HG02943 (cell line): ENCODE results near the gene ADTRP.
A peak's percentile ranks its signal among the peaks of the same experiment; 100 is the strongest.
"Not testable (repeated sequence)": the region's sequence is repeated elsewhere in the genome, so short reads cannot be mapped to it uniquely, and the experiment has no call there.

Experiments
- ATAC-seq: cut with Tn5 transposase; IDR thresholded peaks from one replicate; pipeline ENCODE4 v1.9.1; 2021; ENCODE audit warnings: mild to moderate bottlenecking, low read depth, moderate library complexity; ENCODE audit not compliant: unreplicated experiment

Gene ADTRP

DNA sequence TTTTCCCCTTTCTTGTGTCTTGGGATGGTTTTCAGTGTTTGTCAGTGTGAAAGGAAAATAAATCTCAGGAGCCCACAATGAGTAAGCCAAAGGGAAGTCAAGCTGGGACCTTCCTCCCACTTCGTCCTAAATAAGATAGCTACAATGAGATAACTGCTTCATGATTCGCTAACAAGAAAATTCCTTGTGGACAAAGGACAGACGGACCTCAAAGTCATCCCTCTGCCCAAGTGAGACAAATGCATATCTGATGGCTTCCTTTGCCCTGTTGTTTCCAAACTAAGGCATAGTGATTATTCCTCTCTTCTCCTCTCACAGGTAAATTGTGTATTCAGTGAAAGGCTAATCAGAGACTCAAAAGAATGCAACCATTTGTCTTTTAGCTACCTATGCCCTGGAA lies 26.1 kb upstream of the ADTRP start:
- no peak for ATAC-seq

- ATAC-seq = no peak
Measured at GRCh38 chr6:11804135-11804534, 25.5 kb upstream of the ADTRP start.

- no peak for ATAC-seq
Measured at GRCh38 chr6:11803591-11803971, 25.0 kb upstream of the ADTRP start.

DNA sequence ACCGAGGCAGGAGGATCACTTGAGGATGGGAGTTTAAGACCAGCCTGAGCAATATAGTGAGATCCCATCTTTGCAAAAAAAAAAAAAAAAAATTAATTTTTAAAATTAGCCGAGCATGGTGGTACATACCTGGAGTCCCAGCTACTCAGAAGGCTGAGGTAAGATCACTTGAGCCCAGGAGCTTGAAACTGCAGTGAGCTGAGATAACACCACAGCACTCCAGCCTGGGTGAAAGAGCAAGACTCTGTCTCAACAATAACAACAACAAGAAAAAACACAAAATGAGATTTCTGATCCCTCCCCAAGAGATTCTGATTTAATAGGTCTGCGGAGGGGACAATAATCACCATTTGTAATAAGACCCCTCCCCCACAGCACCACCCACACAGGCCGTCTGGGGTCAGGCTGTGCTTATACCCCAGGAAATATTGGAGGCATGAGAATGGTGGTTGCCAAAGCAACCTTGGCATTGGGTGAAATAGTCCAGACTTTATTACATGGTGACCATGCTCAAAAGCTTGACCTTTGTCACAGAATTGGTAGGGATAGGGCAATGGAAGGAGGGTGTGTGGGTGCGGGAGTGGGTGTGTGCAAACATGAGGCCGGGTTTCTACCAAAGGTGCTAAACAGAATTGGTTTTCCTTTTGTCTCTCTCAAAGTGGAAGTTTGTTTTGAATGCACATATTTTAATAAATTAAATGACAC lies 24.4 kb upstream of the ADTRP start:
- no peak for ATAC-seq

DNA sequence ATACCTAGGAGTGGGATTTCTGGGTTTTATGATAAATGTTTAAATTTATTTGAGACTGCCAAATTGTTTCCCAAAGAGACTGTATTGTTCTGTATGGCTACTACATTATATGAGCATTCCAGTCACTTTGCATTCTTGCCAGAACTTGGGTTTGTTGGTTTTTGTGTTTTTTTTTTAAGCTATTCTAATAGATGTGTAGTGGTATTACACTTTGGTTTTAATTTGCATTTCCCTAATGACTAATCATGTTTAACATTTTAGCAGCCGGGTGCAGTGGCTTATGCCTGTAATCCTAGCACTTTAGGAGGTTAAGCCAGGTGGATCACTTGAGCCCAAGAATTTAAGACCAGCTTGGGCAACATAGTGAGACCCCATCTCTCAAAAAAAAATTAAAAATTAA lies 21.9 kb upstream of the ADTRP start:
- not testable (repeated sequence) for ATAC-seq

DNA sequence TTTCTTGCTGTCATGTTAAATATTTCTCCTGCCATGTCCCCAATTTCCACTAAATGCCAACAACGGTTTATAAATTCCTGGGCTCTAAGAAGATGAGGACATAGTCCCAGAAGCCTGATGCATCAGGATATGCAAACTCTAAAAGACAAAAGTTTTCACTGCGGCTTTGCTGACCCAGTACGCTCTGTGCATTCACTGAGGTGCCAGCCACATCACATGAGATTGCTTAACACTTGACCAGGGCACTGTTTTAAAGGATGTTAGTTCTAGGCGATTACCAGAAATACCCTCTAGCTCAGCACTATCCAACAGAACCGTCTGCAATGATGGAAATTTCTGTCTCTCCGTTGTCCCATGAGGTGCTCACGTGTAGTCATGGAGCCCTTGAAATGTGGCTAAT lies 19.9 kb upstream of the ADTRP start:
- ATAC-seq = no peak

DNA sequence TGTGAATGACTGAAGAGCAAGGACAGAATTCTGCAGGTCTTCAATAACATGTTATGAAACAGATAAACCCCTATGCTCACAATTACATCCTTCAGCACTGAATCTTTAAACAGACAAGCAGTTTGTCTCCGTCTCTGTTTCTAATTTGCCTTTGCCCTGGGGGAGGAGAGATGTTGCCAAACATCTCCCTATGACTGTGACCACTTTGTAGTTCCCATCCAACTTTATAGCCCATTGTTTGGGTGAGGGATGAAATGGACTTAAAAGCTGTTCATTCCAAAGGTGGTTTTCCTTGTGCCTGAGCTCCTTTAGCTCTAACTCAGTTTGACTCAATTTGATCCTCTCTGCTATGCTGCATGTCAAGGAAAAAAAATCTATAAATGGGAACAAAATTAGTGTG lies 19.5 kb upstream of the ADTRP start:
- ATAC-seq = no peak

DNA sequence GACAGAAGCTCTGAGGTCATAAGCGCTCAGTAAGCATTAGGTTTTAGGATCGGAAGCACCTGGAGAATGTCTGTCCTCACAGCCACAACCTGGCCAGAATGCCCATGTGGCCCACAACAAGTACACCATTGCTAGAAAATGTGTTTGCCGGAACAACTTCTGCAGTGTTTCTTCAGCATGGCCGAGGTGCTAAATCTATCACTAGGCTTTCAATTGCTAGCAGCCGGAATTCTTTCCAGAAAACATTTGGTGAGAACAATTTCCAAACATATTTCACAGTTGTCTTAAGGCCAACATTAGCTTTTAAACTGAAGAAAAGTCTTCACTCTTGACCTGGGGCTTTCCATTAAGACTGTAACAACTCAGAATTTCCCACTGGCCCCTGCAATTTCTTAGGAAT lies 18.2 kb upstream of the ADTRP start:
- ATAC-seq = no peak

GRCh38 chr6:11795403-11795802 lies 16.8 kb upstream of the ADTRP start:
- ATAC-seq = no peak

- ATAC-seq = no peak
Measured at GRCh38 chr6:11793277-11793676, 14.7 kb upstream of the ADTRP start.

DNA sequence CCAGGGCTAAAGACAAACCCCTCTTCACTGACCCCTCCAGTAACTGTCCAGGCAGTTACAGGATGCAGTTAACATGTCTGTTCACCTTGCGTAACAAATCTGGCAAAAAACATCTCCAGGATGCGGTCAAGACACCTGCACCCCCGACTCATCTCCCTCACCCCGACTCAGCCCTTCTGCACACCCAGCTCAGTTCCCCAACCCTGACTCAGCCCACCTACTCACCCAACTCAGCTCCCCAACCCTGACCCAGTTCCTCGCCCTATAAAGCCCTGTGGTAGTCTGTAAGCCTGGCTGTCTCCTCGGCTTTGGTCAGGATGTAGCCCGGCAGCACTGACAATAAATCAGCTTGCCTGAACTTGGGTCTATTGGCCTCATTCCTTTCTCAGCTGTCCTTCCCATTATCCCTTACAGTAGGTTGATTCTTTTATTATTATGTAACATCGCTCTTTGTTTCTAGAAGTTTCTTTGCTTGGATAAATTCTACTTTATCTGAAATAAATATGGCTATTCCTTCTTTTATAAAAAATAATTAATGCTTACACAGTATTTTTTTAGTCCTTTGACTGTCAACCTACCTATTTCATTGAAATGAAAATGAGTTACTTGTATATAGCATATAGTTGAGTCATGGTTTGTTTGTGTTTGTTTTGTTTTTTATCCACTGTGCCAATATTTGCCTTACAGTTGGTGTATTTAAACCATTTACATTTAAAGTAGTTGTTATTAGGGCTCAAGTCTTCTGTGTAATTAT lies 12.9 kb upstream of the ADTRP start:
- ATAC-seq = no peak

DNA sequence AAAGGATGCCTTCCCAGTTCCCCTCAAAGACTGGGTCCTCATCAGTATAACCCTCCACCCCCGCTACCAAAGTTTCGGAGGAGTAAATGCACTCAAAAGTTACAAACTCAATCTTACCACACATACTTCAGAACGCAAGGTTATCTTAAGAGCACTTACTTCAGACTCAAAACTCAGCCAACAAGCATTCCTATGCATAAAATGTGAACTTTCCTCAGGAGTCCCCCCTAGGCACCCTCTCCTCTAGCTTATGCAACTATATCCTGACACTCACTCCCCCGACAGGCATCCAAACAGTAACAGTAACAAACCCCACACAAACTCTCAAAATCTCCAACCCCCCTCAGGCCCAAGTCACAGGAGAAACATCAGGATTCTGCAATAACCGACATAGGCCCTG lies 11.1 kb upstream of the ADTRP start:
- no peak for ATAC-seq

- ATAC-seq = no peak
Measured at GRCh38 chr6:11788043-11788442, 9.4 kb upstream of the ADTRP start.

DNA sequence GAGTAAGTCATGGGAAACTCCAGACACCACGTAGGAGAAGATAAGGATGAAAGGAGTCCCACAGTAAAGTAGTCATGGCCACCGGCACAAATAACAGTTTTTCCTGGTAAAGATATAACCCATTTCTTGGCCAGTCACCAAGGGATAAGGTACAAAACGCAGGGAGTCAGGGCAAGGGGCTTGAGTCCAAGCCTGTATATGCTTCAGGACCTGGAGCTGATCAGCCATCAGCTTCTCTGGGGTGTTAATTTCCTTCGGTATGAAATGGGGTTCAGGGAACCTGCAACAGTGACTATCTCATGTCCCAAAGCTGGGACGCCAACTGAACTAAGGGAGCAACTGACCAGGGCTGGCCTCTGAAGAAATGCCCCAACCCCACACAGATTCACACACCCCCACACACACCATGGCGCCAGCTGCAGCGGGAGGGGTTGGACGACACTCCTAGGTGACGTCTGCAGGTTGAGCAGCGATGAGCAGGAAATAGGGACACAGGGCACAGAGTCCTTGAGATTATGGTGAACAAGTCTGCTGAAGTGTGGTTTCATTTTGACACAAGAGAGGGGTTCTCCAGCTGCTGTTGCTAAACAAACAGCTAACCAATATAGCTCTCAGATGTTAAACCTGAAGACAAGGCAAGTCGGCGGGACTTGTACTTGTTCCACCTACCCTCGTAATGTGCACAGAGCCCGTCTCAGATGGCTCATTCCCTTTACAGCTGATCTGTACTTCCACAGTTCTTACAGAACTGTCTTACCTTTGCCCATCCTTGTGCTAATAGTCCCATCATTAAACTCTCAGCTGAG lies 7.4 kb upstream of the ADTRP start:
- ATAC-seq = peak; percentile 75

DNA sequence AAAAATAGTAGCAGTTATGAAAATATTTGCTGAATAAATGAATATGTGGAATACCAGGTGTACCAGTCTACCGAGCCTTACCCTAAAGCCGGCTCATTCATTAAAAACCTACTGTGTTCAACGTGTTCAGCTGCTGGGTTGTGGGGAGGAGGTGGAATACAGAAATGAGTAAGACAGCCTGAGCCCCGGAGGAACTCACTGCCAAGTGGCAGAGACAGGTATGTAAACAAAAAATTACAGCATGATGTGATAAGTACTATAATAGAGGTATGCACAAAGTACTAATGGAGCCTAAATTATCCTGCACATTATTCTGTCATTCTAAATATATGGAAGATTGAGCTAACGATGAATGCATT lies 6.8 kb upstream of the ADTRP start:
- ATAC-seq = peak; percentile 44

GRCh38 chr6:11784341-11784740 lies 5.7 kb upstream of the ADTRP start:
- no peak for ATAC-seq

GRCh38 chr6:11783524-11784064 lies 5.0 kb upstream of the ADTRP start:
- no peak for ATAC-seq

DNA sequence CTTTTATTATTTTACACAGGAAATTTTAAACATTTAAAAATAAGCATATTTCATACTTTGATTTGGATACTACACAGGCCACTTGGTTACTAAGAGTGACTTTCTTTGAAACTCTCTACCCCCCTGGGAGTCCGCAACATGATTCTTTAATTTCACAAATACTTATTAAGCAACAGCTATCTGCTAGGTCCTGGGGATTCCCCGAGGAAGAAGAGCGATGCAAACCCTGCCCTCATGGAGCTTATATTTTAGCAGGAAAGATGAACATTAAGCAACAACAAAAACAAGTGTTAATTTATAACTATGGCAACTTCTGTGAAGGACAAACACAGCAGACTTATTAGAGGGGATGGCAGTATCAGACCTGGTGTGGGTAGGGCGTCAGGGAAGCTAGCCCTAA lies 3.9 kb upstream of the ADTRP start:
- no peak for ATAC-seq

DNA sequence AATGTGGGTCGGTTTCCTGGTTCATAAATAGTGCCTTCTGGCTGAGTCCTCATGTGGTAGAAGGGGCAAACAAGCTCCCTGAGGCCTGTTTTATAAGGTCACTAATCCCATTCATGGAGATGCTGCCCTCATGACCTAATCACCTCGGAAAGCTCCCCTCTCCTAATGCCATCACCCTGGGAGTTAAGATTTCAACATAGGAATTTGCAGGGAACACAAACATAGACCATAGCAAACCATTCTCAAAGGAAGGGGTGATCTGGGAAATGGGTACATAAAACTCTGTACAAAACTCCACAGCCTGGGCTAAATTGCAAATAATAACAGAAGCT lies 1.5 kb upstream of the ADTRP start:
- no peak for ATAC-seq

DNA sequence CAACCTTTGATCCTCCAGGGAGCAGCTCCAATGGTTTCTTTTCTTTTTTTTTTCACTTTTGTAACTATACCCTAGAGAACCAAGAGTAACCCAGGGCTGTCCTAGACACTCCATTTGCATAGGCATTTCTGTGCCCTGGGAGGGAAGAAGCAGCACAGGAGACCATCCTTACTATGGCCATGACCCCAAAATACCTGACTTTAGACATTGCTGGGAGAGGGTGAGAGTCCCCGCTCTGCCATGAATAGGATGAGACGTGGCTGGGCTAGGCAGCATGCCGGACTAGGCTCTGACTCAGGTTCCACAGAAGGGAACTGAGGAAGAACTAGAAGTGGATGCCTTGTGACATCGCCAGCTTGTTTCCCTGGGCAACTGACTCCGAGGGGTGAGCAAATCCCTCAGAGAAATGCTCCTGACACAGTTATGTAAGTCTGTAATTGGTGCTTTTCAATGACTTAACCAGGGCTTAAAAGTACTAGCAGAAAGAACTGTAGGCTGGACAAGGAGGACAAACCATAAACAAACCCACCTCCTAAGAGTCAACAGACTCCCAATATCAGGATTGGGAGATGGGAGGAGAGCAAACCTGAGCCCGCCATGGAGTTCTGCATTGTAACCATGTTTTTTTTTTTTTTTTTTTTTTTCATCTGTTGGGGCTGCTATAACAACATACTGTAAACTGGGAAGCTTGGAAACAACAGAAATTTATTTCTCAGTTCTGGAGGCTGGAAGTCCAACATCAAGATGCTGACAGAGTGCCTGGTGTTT lies 910 bp upstream of the ADTRP start:
- ATAC-seq = no peak

DNA sequence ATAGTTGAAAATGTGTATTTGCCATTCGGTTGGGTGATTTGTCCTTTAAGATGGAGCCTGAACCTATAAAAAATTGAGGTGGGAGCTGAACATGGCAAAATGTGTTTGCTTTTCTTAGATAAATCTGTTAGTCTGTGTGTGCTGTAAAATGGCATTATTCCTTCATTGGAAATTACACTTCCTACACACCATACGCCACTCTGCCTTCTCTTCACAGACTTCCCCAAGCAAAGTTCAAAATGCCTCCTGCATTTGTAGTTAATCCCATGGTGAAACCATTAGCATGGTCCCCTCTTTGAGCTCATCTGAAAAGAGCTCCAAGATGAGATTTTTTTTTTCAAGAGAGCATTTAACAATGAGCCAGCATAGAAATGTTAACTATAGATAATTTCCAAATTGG lies 567 bp downstream of the ADTRP start:
- no peak for ATAC-seq
